Measurements from ENCODE around the gene JMJD7. TPM values are rescaled to one million over a fixed set of nuclear protein-coding genes. Genes with fewer than 3 reads are reported as not detected.

Gene JMJD7
- total and polyA plus RNA-seq, 9 of the 15 experiments (the other 6 are each of a cell fraction or from before 2014, with no cell fraction given) = 1.2 to 13.9 (median 6.1) TPM

GRCh38 chr15:41843571-41843970, 15.7 kb downstream of the JMJD7 start (continued):
- no peak for TF ChIP-seq ZNF75A (CRISPR knock-in tag; IDR thresholded peaks at IDR 0.05)

- no TSS peak for BruUV-seq (replicated peaks)
- H3K4me2 ChIP-seq (ENCODE audit: insufficient read depth, low read length) = no peak overlapping the region
- no peaks in the 10 kb centered on the region for H3K9me1 ChIP-seq (ENCODE audit: control insufficient read depth, insufficient read depth, low read length)
- H3K4me1 ChIP-seq (replicated peaks in 1 of 2; ENCODE audit: control insufficient read depth in 2 of 2, insufficient read depth in 2 of 2, low read length in 2 of 2) = peaks cover 0 to 18% of the 10 kb centered on the region in 2 experiments; a peak in 1 of 5 replicates
- H3K36me3 ChIP-seq (ENCODE audit: control insufficient read depth, insufficient read depth, low read length) = peaks cover 5% of the 10 kb centered on the region; the same call in 1 of the 3 replicates
- no peak overlapping the region for H3K4me3 ChIP-seq
- DNase-seq (ENCODE audit: extremely low read depth in 1 of 4, low spot score in 3 of 4) (no peak), FAIRE-seq (no peak), ATAC-seq (no peak)
- 77% methylated on average over 11 of the region's 12 CpGs for WGBS (ENCODE audit: insufficient coverage, low coverage, missing lambda C conversion rate)
- CTCF ChIA-PET (ENCODE audit: low intra/inter-chr PET ratio) = no interaction called here
- no peak overlapping the region for H3K27ac ChIP-seq (ENCODE audit: extremely low read depth, low read depth, low read length)
- in situ Hi-C loops (cut with MboI) = no loop called here
- no peaks in the 10 kb centered on the region for H3K79me2 ChIP-seq (ENCODE audit: control insufficient read depth, insufficient read depth, low read length)
- peaks cover under 1% of the 10 kb centered on the region; the same call in 1 of the 2 replicates for H4K20me1 ChIP-seq (replicated peaks; ENCODE audit: control insufficient read depth, insufficient read depth, low read length)
- H2AFZ ChIP-seq (ENCODE audit: low read depth, low read length) = no peak overlapping the region
- H3K27me3 ChIP-seq (ENCODE audit: control insufficient read depth in 2 of 2, insufficient read depth in 2 of 2, low read length in 2 of 2) = no peaks in the 10 kb centered on the region
- H3K9ac ChIP-seq (ENCODE audit: insufficient read depth in 1 of 2, low read depth in 2 of 2, low read length in 2 of 2) = no peak overlapping the region; a peak in 1 of 4 replicates
- intact Hi-C loops (cut with micrococcal nuclease) = no loop called here
- no peaks in the 10 kb centered on the region for H3K9me3 ChIP-seq (replicated peaks; ENCODE audit: control insufficient read depth, insufficient read depth, low read depth, low read length)
- TF ChIP-seq JUN (IDR thresholded peaks at IDR 0.05; ENCODE audit: borderline replicate concordance, low read depth, low read length) (no peak), JUN (CRISPR knock-in tag; IDR thresholded peaks at IDR 0.05; ENCODE audit: borderline replicate concordance) (no peak), HSF4 (CRISPR knock-in tag; IDR thresholded peaks at IDR 0.05; ENCODE audit: borderline replicate concordance) (no peak), HMG20B (CRISPR knock-in tag; IDR thresholded peaks at IDR 0.05) (no peak), SP2 (IDR thresholded peaks at IDR 0.05; ENCODE audit: extremely low read depth, low read depth, low read length, poor library complexity, severe bottlenecking) (no peak), ZSCAN32 (CRISPR knock-in tag; IDR thresholded peaks at IDR 0.05) (no peak), ZNF561 (CRISPR knock-in tag; conservative IDR thresholded peaks at IDR 0.05) (no peak), NR2C1 (IDR thresholded peaks at IDR 0.05) (no peak), NR2C1 (tag; IDR thresholded peaks at IDR 0.05) (no peak), AFF4 (CRISPR knock-in tag; IDR thresholded peaks at IDR 0.05) (no peak), TCF7 (IDR thresholded peaks at IDR 0.05; ENCODE audit: borderline replicate concordance) (no peak), SETDB1 (IDR thresholded peaks at IDR 0.05; ENCODE audit: low read length) (no peak), XRCC4 (IDR thresholded peaks at IDR 0.05; ENCODE audit: extremely low read depth, insufficient read depth, insufficient read length) (no peak), NFIC (IDR thresholded peaks at IDR 0.05) (no peak), U2AF2 (optimal IDR thresholded peaks at IDR 0.05; ENCODE audit: low read depth, low read length) (no peak), ILF3 (IDR thresholded peaks at IDR 0.05; ENCODE audit: borderline replicate concordance) (no peak), CGGBP1 (CRISPR knock-in tag; IDR thresholded peaks at IDR 0.05) (no peak)
- POLR2A ChIA-PET = interaction anchor here (1.2 to 2.1 kb wide), 3 partner anchors 10 to 17 kb away, joined by 3 to 5 read pairs (median 5); partner anchors contain the start of gene JMJD7
Measured at GRCh38 chr15:41844814-41845213, 16.9 kb downstream of the JMJD7 start.
